ENCODE data around the gene FJX1. TPM values are rescaled to one million over a fixed set of nuclear protein-coding genes. Genes with fewer than 3 reads are reported as not detected.
"Not testable (repeated sequence)": the region's sequence is repeated elsewhere in the genome, so short reads cannot be mapped to it uniquely, and the experiment has no call there.

Gene FJX1
- total and polyA plus RNA-seq, 5 experiments from 2014 or later = 0.15 TPM; not detected in 4

DNA sequence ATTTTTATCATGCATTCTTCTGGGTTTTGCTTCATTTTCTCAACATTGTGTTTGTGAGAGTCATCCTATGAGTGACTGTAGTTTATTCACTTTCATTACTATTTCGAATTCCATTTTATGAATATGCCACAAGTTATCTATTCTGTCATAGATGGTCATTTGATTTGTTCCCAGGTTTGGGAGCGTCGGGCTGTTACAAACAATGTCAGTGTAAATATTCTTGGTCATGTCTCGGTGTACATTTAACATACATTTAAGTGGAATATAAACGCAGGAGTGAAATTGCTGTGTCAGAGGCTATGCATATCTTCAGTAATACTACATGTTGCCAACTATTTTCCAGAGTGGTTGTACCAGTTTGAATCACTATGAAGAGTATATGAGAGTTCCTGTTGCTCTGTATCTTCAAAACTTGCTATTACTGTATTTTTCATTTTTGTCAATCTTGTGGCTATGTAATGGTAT is 46.7 kb downstream of the FJX1 start:
- Mint-ChIP-seq H3K4me3 (peak overlapping the region in 9 of 10 donors; percentile 2 to 99 (median 98)), H3K36me3 (peaks cover 36 to 55% (median 43%) of the 10 kb centered on the region in 3 donors), H3K27me3 (no peaks in the 10 kb centered on the region), H3K4me1 (peaks cover 18 to 62% (median 58%) of the 10 kb centered on the region in 4 donors), H3K27ac (peak overlapping the region in 4 of 10 donors; percentile 27 to 99 (median 46)), H3K9me3 (peaks cover 13 to 57% (median 34%) of the 10 kb centered on the region in 9 donors)
- DNase-seq (no peak), ATAC-seq (no peak)
- POLR2A ChIA-PET = no interaction called here

DNA sequence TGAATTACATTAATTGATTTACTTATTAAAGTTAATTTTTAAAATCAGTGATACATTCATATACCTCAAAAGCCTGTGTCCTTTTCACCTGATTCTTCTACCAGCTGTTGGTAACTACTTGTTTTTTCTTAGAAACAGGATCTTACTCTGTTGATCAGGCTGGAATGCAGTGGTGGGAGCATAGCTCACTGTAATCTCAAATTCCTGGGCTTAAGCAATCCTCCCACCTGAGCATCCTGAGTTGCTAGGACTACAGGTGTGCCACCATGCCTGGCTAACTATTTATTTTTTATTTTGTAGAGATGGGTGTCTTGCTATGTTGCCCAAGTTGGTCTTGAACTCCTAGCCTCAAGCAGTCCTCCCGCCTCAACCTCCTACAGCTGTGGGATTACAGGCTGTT is 49.0 kb downstream of the FJX1 start:
- Mint-ChIP-seq H3K4me3 (no peak overlapping the region), H3K27me3 (no peaks in the 10 kb centered on the region), H3K36me3 (peaks cover 46 to 62% (median 50%) of the 10 kb centered on the region in 3 donors), H3K27ac (no peak overlapping the region), H3K9me3 (peaks cover 13 to 57% (median 34%) of the 10 kb centered on the region in 9 donors), H3K4me1 (peaks cover 29 to 74% (median 70%) of the 10 kb centered on the region in 4 donors)
- POLR2A ChIA-PET = no interaction called here
- no peak for DNase-seq
- ATAC-seq = no peak

- ATAC-seq, H3K27ac Mint-ChIP-seq, DNase-seq, POLR2A ChIA-PET, H3K27me3 Mint-ChIP-seq: not testable (repeated sequence)
- Mint-ChIP-seq H3K9me3 (peaks cover 9 to 53% (median 27%) of the 10 kb centered on the region in 9 donors), H3K4me1 (peaks cover 31 to 74% (median 72%) of the 10 kb centered on the region in 4 donors), H3K4me3 (peak overlapping the region in 1 of 10 donors; percentile 30), H3K36me3 (peaks cover 42 to 63% (median 50%) of the 10 kb centered on the region in 3 donors)
Observed at GRCh38 chr11:35668350-35668749, 50.1 kb downstream of the FJX1 start.

Other genes with a start within 250 kb of the FJX1 start
- under 1 TPM in 1 of 2 experiments, not detected in 1; 0.44 TPM for gene SLC1A2, start 198.9 kb upstream of the FJX1 start, total RNA-seq
- gene SLC1A2, start 198.9 kb upstream of the FJX1 start, polyA plus RNA-seq = under 1 TPM in 1 of 3 donors, not detected in 2; 0.07 TPM
- not detected for gene PAMR1, start 92.8 kb upstream of the FJX1 start, total RNA-seq
- gene PAMR1, start 92.8 kb upstream of the FJX1 start, polyA plus RNA-seq = not detected
- 10 to 100 TPM; 64.5 to 73.4 TPM for gene TRIM44, start 44.3 kb downstream of the FJX1 start, total RNA-seq
- gene TRIM44, start 44.3 kb downstream of the FJX1 start, polyA plus RNA-seq = 10 to 100 TPM; 49.5 to 59.4 (median 56.4) TPM

All from naive thymus-derived CD8-positive, alpha-beta T cell (primary cell).